Ovary (tissue), 3 donors: ENCODE results near the gene CEP164.

ENCODE experiments used
- CTCF ChIP-seq, 3 donors: fragments of 450-650 bp in 2 of 3; fragments of 200-600 bp in 1 of 3; IDR thresholded peaks; one replicate each; pipeline versions ENCODE4 v1.5.1 to v1.8.0; 2016 to 2022; ENCODE audit warnings: antibody characterized with exemption in 3 of 3, mild to moderate bottlenecking in 1 of 3
- POLR2A ChIP-seq: fragments of 450-650 bp; IDR thresholded peaks from one replicate; pipeline ENCODE4 v1.6.1; 2017; ENCODE audit warnings: antibody characterized with exemption, mild to moderate bottlenecking, moderate library complexity
- donor health status: DM: no; HTN: no; CAD: no.

DNA sequence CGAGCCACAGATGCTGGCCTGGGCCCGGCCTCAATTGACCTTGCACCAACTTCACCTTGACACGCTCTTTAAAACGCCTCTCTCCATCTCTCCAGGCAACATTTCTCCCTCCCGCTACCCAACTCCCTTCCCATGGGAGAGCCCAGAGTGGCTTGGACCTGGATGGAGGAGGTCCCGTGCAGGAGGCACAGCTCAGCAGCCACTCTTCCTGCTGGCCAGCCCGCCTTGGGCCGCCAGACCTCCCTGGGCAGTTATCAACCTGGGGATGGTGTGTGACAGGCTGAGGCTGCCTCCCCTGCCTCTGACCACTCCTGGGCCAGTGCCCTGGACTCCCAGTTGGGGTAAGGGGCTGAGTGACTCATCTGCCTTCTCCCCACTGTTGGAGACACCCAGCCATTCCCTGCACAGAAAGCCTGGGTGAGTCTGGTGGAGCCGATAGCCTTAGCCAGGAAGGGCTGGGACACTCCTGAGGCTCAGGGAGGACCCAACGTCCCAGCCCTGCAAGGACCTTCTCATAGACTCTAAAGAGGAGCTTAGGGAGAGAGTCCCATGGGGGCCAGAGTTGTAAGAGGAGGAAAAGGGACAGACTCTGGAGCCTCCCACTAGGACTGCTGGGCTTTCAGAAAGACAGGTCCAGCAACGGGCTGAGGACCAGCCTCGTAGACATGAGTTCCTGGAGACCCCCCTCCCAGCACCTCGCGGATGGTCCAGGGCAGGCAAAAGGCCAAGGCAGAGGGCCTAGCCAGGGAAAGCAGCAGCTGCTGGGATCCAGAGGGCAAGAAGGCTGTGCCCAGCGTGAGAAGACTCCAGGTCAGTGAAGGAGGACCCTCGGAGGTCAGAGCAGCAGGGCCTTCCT is 131.7 kb downstream of the CEP164 start:
- TF ChIP-seq CTCF (IDR thresholded peaks at IDR 0.05) (no peak), POLR2A (no peak)
